Activated CD8-positive, alpha-beta memory T cell treated with anti-CD3 and anti-CD28 coated beads, Interleukin-2, amount 50 U/mL, for 48 hours (primary cell): ENCODE results near the gene RAP1GAP2.

Experiments used
- DNase-seq: peaks from one replicate; pipeline ENCODE4 v3.0.0-alpha.2; 2020

The RAP1GAP2 gene

DNA sequence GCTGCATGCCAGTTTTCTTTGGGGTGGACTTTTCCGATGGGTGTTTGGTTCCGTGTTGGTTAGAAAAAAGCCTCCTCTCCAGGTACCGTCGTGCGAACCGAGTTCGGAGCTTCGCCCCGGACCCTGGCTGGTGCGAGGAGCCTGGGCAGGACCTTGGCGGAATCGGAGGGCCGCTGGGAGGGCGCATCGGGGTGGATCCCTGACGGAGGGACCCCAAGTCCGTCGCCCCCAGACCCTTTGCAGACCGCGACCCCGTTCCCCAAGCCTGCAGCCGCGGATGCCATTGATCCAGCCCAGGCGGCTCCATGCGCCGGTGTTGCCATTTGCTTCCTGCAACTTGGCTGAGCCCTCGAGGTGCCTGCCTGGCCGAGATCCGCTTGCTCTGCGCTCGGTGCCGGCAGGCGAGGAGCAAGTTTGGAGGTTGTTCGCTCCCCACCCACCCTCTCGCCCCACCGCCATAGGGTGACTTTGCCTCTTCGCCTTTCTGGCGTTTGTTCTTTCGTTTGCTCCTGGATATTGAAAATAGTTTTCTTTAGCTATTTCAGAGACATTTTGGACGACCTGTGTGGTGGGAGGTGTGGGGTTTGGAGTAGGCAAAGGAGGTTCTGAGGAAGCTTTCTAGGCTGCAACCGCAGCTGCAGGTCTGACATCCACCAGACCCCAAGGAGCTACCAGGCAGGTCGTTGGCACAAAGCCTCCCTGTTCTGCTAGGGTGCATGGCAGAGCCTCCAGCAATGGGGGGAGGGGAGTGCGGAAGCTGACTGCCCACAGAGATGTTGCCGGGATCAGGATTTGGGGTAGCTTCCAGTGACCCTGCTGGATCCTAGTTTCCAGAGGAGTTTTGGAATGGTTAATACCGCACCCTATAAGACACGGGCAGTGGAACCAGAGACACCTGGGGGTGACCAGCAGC, 58.2 kb downstream of the RAP1GAP2 start:
- DNase-seq, result peak; percentile 65

DNA sequence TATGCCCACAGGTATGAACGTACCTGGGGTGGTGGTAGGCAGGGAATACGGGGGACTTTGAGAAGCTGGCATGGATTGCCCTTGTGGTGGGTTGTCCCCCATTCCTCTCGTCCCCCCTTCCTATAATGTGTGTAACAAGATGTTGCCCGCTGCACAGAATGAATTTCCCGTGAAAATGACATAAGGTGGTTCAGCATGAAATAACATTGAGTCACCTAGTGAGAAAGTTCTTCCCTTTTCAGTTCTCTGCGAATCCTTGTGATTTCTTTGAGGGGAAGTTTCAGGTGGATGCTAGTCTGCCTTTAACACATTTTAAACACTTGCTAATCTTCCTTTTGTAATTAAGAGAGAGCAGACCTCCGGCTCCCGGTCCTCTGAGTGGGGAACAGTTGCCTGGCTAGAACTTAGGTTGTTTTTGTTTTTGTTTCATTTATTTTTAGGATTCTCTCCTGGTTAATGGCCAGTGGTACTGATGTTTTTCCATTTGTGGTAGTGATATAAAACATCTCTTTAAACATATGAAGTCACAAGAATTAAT, 58.9 kb downstream of the RAP1GAP2 start:
- no peak for DNase-seq

DNA sequence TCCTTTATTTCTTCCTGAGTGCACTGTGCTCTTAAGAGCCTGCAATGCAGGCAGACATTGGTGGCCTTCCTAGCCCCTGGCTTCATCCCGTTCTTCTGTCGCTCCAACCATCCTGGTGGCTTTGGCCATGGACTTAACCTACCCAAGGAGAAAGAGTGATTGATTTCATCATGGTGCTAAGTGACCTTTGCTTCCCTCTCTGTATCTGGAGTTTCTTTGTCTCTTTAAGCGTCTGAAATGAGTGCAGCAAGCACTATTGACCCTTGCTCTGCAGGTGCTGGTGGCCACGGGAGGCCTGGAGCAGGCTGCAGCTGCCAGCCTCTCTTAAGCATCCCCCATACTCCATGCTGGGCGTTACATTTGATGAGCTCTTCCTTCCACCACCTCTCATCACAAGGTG, 60.5 kb downstream of the RAP1GAP2 start:
- no peak for DNase-seq

DNA sequence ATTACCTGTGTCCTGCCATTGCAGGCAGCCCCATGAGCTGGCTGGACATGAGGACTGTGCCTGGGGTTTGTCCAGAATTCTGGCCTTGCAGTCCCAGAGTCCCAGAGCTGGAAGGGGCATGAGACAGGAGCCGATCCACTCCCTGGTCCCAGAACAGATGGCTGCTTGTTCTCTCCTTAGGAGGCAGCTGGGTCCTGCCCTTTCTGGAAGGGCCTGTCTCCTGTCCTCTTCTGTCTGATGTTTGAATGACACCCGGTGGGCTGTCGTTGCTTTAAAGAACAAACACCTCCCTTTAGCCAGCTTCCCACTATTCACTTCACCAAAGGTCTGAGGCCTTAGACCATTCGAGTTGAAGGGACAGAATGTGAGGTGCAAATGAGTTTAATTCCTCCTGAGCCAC, 63.8 kb downstream of the RAP1GAP2 start:
- DNase-seq, result no peak

DNA sequence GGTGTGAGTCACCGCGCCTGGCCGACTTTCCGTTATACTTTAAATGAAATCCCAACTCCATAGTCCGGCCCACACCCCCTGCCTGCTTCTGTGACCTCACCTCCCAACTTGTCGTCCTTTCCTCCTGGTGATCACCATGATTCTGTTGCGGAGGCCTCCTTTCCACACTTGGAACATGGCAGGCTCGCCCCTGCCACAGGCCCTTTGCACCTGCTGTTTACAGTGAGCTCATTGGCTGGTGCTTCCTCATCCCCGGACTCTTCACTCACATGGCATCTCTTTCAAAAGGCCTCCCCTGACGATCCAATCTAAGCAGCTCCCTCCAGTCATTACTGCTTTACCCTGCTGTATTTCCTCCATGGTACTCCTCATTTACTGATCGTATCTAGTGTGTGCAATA, 64.6 kb downstream of the RAP1GAP2 start:
- no peak for DNase-seq

DNA sequence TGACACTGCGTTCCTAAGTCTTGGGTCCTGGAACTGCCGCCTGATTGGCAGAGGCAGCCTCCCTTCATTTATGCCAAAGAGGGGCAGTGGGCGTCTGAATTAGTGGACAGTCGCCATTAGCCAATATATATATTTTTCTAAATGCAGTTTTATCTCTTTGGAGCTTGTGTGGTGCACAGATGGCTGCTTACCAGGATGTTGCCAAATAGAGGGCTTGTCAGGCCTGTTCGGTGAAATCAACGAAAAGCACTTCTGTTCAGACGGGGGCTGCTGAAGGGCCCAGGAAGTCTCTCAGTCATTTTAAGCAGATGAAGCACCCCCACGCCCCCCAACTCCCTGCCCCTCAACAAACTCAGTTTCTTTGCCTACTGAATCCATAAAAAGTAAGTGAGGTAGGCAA, 66.0 kb downstream of the RAP1GAP2 start:
- DNase-seq, result no peak

DNA sequence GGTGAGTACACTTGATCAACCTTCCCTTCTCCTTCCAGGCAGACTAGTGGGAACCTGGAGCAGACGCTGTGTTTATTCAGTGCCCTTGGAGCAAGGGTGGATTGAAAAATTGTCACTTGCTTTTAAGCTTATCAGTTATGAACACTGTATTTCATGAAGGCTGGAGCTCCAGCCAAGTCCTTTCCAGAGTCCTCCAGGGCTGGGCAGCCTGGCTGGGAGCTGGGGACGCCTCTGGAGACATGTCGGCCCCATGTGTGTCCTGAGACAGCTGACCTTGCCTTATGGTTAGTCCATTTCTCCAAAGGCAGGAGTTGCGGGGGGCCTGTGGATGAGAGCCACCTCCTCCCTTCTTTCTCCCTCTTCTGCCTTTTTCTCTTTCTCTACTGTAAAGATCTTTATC, 67.0 kb downstream of the RAP1GAP2 start:
- DNase-seq, result no peak

DNA sequence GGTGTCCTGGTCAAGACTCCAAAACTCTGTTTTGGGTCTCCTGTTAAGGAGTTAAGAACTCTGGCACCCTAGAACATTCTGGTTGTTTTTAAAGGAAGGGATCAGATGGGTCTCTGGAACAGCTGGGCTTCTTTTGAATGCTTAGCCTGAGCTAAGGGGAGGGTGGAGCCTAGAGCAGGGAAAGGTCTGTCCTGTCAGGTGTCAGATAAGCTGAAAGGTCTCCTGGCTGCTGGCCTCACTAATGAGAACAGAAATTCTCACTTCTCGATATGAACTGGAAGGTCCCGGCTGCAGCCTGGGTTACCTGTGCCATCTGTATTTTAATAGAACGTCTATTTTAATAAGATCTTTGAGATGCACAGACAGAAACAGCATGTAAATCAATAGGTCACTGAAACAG, 69.0 kb downstream of the RAP1GAP2 start:
- no peak for DNase-seq

DNA sequence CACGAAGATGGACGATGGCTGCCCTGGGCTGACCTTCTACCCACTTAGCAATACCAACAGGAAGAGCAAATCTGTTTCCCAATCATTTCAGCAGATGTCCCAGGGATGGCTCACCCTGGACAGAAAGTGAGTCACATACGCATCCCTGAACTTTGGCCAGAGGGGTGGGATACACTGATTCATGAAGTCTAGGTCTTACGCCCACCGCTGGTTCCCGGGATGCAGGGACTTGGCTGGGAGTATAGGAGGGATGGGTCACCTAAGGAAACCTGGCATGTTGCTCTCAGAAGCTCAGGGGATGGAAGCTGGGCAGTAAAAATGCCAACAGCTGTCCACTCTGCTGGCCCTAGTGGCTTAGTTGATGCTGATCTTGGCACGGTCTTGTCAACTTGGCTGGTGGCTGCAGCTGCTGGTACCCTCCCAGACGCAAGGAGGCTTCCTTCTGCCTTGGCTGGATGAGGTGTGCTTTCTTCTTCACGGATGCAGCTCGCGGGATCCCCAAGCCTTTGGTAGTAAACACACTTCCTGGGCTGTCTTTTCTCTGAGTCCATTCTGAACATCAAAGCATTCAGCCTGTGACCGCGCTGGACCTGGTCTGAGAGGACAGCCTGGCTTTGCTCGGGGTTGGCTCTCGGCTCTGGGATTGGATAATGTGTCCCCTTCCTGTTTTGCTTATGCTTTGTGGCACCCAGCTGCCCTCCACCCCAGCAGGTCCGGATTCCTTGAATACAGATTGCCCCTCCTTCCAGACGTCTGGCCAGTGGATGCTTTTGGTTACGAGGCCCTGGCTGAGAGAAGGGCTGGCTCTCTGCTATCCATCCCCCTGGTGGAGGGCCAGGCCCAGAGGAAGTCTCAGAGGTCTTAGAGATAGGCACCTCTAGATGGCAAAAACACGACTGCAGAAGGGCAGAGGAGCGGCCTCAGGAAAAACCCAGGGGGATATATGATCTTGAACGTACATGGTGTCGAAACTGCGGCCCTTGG, 71.5 kb downstream of the RAP1GAP2 start:
- DNase-seq, result no peak

DNA sequence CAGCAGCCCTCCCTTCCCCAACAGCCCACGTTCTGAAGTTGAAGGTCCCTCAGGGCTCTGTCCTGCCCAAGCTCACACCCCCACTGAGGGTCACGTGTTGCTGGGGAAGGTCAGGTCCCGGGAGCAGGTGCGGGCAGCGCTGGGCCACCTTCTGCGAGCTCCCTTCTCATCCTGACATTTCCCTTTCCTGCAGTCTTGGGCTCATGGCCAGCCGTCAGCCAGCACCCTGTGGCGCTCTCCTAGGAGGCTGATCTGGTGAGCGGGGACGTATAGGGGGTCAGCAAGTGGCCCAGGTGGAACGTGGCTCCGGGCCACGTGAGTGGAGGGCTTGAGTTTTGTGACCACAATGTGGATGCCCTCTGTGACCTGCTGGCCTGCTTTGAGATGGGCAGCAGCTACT, 73.4 kb downstream of the RAP1GAP2 start:
- DNase-seq, result no peak

DNA sequence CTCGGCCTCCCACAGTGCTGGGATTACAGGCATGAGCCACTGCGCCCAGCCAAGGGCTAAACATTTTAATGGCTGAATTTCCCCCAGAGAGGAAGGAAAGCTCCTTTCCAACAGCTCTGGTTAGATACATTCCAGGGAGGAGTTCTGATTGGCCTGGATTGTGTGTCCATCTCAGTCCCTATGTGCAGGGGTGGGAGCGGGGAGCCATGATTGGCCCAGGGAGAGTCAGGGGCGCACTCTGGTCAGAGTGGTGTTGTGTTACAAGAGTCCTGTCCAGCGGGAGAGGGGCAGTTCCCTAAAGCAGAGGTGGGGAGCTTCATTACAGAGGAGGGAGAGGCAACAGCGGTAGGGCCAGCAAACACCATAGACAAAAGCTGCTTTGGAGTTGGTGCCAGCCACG, 75.0 kb downstream of the RAP1GAP2 start:
- no peak for DNase-seq

DNA sequence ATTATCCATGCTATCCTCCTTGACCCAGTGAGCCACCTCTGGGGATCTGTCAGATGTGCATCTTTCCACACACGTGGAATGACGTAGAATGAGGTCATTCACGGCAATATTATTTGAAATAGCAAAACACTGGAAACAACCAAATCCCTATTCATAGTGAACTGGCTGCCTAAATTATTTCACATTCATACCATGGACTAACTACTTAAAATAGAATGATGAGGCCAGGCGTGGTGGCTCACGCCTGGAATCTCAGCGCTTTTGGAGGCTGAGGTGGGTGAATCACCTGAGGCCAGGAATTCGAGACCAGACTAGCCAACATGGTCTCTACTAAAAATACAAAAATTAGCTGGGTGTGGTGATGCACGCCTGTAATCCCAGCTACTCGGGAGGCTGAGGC, 75.5 kb downstream of the RAP1GAP2 start:
- no peak for DNase-seq

DNA sequence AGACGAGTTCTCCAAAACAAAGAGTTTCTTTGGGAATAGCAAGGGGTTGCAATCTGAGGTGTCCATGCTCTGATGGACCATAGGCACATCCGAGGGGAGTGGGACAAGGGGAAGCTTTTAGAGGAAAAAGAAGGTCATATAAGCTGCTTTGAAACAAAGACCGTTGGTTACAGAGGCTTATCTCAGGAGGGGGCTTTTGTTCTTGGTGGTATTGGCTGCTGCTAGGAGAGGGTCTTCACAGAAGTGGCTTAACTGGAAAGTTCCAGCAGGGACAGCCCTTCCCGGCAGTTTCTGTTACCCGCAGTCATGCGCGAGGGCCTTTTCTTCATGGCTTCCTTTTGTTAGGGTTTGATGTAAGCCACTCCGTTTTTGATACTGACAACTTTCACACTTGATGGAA, 76.0 kb downstream of the RAP1GAP2 start:
- DNase-seq, result no peak

DNA sequence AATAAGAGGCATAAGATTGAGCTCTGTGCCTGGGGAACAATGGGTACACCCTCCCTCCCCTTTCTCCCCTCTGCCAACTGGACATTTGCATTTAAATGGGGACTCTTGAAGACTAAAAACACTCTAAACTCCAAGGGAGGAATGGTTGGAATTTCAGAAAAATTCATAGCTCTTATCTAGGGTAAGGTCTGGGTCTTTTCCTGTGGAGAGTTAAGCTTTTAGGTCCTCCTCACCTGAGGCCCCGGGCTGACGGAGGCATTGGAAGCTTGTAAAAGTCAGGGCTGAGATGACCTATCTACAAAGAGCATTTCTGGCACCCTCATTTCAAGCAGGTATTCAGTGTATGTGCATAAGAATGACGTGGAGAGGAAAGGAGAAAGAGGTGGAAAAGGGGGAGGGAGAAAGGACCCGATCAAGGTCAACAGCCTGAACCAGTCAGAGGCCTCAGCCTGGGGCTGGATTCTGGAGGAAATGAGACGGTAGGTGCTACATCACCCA, 78.0 kb downstream of the RAP1GAP2 start:
- no peak for DNase-seq

DNA sequence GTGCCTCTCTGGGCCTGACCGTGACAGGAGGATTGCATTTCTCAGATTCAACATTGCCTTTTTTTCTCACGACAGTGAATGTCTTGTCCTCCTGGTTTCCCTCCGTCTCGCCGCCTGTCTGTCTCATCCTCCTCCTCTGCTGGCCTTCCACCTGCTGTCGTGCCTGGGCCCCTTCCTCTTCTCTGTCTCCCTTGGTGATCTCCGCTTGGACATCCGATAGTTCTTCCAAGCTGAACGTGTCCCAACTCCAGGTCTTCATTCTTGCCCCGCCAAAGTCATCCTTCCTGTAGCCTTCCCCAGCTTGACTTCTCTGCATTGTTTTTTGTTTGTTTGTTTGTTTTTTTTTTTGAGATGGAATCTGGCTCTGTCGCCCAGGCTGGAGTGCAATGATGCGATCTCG, 79.4 kb downstream of the RAP1GAP2 start:
- no peak for DNase-seq

DNA sequence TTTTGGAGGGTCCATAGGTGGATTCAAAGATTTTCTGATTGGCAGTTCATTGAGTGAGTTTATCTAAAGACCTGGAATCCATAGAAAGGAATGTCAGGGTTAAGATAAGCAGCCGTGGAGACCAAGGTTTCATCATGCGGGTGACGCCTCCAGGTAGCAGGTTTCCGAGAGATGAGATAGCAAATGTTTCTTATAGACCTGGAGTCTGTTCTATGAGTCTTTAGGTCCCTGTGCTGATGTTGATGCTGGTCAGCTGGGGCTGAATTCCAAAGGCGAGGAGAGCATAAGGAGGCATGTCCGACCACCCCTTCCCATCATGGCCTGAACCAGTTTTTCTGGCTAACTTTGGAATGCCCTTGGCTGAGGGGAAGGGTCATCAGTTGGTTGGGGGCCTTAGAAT, 80.2 kb downstream of the RAP1GAP2 start:
- DNase-seq, result no peak

DNA sequence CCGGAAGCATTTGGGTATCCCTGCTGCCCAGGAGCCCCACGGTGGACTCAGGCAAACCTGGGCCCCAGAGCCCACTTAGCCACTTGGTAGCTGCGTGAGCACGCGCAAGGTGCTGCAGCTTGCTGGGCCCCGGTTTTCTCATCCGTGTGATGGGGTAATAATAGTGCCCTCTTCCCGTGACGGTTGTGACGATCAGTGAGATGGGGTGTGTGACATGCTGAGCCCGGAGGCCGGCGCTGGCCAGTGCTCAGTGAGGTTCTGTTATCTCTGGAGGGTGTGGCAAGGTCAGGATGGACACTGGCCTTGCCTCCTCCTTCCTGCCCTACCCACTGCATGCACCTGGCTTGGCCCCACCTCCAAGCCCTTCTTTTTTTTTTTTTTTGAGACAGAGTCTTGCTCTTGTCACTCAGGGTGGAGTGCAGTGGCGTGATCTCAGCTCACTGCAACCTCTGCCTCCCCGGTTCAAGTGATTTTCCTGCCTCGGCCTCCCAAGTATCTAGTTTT, 82.6 kb downstream of the RAP1GAP2 start:
- DNase-seq, result no peak

DNA sequence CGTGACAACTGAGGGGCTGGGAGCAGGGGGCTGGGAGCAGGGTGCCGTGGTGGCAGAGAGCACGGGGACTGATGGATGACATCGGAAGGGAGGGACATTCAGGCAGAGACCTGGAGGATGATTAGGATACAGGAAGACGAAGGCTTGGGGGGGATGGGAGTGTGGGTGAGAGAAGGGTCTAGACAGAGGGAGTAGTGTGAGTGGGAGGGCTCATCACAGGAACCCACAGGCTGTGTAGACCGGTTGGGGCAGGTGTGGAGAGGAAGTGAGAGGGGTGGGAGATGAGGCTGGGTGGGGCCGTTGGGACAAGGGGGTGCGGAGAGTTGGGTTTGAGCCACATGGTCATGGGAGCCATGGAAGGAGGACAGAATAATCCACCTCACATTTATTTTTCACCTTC, 83.8 kb downstream of the RAP1GAP2 start:
- DNase-seq, result no peak

DNA sequence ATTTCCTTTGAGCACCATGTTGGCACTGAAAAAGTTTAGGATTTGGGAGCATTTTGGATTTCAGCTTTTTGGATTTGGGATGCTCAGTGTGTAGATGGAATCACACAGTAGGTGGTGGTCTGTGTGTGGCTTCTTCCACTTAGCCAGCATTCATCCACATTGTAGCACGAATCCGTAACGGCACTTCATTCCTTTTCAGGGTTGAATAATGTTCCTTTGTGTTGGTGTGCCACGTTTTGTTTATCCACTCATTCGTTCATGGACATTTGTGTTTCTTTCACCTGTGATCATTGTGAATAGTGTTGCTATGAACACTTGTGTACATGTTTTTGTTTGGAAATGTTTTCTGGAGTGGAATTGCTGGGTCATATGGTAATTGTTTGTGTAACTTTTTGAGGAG, 85.1 kb downstream of the RAP1GAP2 start:
- DNase-seq, result no peak

DNA sequence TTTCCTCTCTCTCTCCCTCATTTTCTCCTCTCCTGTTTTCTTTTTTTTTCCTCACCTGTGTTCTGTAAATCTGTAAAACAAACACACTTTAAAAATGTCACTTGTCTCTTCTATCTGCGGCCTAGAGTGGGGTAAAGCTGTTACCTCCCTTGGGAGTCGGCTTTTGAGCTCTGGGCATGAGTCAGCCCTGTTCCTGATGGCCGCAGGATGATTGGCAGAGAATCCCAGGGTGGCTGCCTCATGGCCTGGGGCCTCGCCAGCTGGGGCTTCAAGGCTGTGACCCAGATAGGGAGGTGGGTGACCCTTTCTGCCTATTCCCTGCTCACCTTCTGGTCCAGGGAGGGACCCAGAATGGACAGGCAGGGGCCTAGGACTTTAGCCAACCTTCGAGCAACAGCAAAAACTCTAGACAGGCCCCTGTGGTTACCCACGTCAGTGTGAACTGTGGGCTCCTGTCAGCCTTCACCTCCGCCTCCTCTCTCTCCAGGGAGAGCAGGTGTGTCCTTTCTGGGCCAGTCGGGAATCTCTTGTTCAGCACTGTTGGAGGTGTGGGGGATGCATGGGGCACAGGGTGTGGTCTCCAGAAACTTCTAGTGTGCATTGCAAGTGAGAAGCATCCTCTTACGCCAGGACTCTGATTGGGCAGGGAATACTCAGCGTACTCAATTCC, 87.4 kb downstream of the RAP1GAP2 start:
- DNase-seq, result no peak

DNA sequence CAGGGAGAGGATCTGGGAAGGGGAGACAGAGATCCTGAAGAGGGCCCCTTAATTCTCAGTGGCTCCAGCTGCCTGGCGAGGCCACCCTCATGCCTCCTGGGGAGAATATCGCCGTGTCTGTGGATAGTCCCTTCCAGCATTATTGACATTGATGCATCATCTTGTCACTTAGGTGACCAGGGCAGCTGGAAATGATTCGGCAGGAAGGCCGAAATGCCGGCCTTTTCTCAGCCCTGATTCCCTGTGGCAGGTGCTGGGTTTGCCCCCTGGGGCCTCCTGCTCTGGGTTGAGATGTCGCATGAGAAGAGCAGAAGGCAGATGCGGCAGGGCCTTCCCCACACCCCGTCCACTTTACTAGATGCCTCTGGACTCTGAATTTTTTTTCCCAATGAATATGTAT, 89.5 kb downstream of the RAP1GAP2 start:
- no peak for DNase-seq

DNA sequence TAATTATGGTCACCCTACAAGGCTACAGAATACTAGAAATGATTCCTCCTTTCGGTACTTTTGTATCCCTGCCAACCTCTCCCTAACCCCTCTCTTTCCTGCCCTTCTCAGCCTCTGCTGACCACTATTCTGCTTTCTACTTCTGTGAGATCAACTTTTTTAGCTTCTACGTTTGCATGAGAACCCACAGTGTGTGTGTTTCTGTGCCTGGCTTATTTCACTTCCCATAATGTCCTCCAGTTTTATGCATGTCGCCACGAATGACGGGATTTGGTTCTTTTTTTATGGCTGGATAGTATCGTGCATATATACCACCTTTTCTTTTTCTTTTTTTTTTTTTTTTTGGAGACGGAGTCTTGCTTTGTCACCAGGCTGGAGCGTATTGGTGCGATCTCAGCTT, 92.1 kb downstream of the RAP1GAP2 start:
- DNase-seq, result no peak

DNA sequence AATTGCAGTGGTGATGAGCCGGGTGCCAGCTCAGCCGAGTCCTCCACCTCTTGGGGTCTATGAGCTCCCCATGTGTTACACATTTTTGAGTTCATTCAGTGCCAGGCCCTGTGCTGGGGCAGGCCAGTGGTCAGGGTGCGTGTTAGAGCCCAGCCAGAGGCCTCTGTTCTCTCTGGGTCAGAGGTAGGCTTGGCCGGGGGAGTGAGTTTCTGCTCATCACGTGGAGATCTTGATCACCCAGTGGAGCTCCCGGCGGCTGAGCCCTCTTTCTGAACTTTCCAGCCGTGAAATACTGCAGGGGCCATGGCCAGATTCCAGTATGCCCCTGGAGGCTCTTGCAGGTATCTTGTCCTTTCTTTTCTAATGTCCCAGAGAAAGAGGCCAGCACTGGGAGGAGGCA, 93.0 kb downstream of the RAP1GAP2 start:
- DNase-seq, result no peak
